Measurements from ENCODE around the gene ADAMTSL5. TPM values are rescaled to one million over a fixed set of nuclear protein-coding genes. Genes with fewer than 3 reads are reported as not detected.
A peak's percentile ranks its signal among the peaks of the same experiment; 100 is the strongest.

ADAMTSL5 gene
- total and polyA plus RNA-seq, 9 of the 15 experiments (the other 6 are each of a cell fraction or from before 2014, with no cell fraction given), result 1.0 to 11.6 (median 4.1) TPM

- ATAC-seq, result no peak
- POLR2A ChIA-PET, result interaction anchor here (0.5 kb wide), 1 partner anchor 333 kb away, joined by 3 read pairs; no protein-coding TSS in a partner anchor
- no peaks in the 10 kb centered on the region for H3K36me3 ChIP-seq (ENCODE audit: control insufficient read depth, insufficient read depth, low read length)
- WGBS (ENCODE audit: insufficient coverage, low coverage, missing lambda C conversion rate), result 25% methylated on average over 11 of the region's 11 CpGs
- H4K20me1 ChIP-seq (replicated peaks; ENCODE audit: control insufficient read depth, insufficient read depth, low read length), result no peaks in the 10 kb centered on the region
- no peak overlapping the region for H3K4me2 ChIP-seq (ENCODE audit: insufficient read depth, low read length)
- TF ChIP-seq, protein P1, sequence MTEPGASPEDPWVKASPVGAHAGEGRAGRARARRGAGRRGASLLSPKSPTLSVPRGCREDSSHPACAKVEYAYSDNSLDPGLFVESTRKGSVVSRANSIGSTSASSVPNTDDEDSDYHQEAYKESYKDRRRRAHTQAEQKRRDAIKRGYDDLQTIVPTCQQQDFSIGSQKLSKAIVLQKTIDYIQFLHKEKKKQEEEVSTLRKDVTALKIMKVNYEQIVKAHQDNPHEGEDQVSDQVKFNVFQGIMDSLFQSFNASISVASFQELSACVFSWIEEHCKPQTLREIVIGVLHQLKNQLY (CRISPR knock-in tag; conservative IDR thresholded peaks at IDR 0.05), result no peak
- TF ChIP-seq ZNF263 (CRISPR knock-in tag; IDR thresholded peaks at IDR 0.05; ENCODE audit: borderline replicate concordance) (no peak), ZKSCAN1 (IDR thresholded peaks at IDR 0.05; ENCODE audit: low read depth, low read length) (peak; percentile 34; the same call in 1 of the 2 replicates), CC2D1A (IDR thresholded peaks at IDR 0.05) (no peak)
- TF ChIP-seq, protein P2, sequence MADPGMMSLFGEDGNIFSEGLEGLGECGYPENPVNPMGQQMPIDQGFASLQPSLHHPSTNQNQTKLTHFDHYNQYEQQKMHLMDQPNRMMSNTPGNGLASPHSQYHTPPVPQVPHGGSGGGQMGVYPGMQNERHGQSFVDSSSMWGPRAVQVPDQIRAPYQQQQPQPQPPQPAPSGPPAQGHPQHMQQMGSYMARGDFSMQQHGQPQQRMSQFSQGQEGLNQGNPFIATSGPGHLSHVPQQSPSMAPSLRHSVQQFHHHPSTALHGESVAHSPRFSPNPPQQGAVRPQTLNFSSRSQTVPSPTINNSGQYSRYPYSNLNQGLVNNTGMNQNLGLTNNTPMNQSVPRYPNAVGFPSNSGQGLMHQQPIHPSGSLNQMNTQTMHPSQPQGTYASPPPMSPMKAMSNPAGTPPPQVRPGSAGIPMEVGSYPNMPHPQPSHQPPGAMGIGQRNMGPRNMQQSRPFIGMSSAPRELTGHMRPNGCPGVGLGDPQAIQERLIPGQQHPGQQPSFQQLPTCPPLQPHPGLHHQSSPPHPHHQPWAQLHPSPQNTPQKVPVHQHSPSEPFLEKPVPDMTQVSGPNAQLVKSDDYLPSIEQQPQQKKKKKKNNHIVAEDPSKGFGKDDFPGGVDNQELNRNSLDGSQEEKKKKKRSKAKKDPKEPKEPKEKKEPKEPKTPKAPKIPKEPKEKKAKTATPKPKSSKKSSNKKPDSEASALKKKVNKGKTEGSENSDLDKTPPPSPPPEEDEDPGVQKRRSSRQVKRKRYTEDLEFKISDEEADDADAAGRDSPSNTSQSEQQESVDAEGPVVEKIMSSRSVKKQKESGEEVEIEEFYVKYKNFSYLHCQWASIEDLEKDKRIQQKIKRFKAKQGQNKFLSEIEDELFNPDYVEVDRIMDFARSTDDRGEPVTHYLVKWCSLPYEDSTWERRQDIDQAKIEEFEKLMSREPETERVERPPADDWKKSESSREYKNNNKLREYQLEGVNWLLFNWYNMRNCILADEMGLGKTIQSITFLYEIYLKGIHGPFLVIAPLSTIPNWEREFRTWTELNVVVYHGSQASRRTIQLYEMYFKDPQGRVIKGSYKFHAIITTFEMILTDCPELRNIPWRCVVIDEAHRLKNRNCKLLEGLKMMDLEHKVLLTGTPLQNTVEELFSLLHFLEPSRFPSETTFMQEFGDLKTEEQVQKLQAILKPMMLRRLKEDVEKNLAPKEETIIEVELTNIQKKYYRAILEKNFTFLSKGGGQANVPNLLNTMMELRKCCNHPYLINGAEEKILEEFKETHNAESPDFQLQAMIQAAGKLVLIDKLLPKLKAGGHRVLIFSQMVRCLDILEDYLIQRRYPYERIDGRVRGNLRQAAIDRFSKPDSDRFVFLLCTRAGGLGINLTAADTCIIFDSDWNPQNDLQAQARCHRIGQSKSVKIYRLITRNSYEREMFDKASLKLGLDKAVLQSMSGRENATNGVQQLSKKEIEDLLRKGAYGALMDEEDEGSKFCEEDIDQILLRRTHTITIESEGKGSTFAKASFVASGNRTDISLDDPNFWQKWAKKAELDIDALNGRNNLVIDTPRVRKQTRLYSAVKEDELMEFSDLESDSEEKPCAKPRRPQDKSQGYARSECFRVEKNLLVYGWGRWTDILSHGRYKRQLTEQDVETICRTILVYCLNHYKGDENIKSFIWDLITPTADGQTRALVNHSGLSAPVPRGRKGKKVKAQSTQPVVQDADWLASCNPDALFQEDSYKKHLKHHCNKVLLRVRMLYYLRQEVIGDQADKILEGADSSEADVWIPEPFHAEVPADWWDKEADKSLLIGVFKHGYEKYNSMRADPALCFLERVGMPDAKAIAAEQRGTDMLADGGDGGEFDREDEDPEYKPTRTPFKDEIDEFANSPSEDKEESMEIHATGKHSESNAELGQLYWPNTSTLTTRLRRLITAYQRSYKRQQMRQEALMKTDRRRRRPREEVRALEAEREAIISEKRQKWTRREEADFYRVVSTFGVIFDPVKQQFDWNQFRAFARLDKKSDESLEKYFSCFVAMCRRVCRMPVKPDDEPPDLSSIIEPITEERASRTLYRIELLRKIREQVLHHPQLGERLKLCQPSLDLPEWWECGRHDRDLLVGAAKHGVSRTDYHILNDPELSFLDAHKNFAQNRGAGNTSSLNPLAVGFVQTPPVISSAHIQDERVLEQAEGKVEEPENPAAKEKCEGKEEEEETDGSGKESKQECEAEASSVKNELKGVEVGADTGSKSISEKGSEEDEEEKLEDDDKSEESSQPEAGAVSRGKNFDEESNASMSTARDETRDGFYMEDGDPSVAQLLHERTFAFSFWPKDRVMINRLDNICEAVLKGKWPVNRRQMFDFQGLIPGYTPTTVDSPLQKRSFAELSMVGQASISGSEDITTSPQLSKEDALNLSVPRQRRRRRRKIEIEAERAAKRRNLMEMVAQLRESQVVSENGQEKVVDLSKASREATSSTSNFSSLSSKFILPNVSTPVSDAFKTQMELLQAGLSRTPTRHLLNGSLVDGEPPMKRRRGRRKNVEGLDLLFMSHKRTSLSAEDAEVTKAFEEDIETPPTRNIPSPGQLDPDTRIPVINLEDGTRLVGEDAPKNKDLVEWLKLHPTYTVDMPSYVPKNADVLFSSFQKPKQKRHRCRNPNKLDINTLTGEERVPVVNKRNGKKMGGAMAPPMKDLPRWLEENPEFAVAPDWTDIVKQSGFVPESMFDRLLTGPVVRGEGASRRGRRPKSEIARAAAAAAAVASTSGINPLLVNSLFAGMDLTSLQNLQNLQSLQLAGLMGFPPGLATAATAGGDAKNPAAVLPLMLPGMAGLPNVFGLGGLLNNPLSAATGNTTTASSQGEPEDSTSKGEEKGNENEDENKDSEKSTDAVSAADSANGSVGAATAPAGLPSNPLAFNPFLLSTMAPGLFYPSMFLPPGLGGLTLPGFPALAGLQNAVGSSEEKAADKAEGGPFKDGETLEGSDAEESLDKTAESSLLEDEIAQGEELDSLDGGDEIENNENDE (IDR thresholded peaks at IDR 0.05; ENCODE audit: low read depth, low read length), result peak; percentile 88
- H3K27ac ChIP-seq (ENCODE audit: extremely low read depth, low read depth, low read length), result no peak overlapping the region
- H3K79me2 ChIP-seq (ENCODE audit: control insufficient read depth, insufficient read depth, low read length), result no peaks in the 10 kb centered on the region
- no peak overlapping the region for H3K4me3 ChIP-seq
- BruUV-seq (replicated peaks), result no TSS peak
- no peak overlapping the region for H3K9ac ChIP-seq (ENCODE audit: insufficient read depth in 1 of 2, low read depth in 2 of 2, low read length in 2 of 2)
- FAIRE-seq, result no peak
- DNase-seq (ENCODE audit: extremely low read depth in 1 of 4, low spot score in 3 of 4), result no peak
- intact Hi-C loops (cut with micrococcal nuclease), result no loop called here
- no peak overlapping the region for H2AFZ ChIP-seq (ENCODE audit: low read depth, low read length)
- H3K4me1 ChIP-seq (replicated peaks in 1 of 2; ENCODE audit: control insufficient read depth in 2 of 2, insufficient read depth in 2 of 2, low read length in 2 of 2), result peaks cover 0 to 24% of the 10 kb centered on the region in 2 experiments; a peak in 2 of 5 replicates
- in situ Hi-C loops (cut with MboI), result no loop called here
- H3K9me3 ChIP-seq (replicated peaks; ENCODE audit: control insufficient read depth, insufficient read depth, low read depth, low read length), result no peaks in the 10 kb centered on the region
- CTCF ChIA-PET (ENCODE audit: low intra/inter-chr PET ratio), result interaction anchor here (0.6 kb wide), 1 partner anchor 1123 kb away, joined by 3 read pairs; no protein-coding TSS in a partner anchor
- no peaks in the 10 kb centered on the region for H3K9me1 ChIP-seq (ENCODE audit: control insufficient read depth, insufficient read depth, low read length)
- peaks cover 9 to 27% of the 10 kb centered on the region in 2 experiments; a peak in 2 of 5 replicates for H3K27me3 ChIP-seq (ENCODE audit: control insufficient read depth in 2 of 2, insufficient read depth in 2 of 2, low read length in 2 of 2)
These were observed 18.8 kb upstream of the ADAMTSL5 start for GRCh38 chr19:1531587-1531986.
